Colonic mucosa (tissue), 4 donors: Measurements from ENCODE around the gene SLC5A11. TPM values are rescaled to one million over a fixed set of nuclear protein-coding genes. Genes with fewer than 3 reads are reported as not detected.
A peak's percentile ranks its signal among the peaks of the same experiment; 100 is the strongest.

Experiments used
- DNase-seq: peaks from one replicate; pipeline ENCODE4 v3.0.0-alpha.2; 2020
- H3K27ac ChIP-seq: fragments of 200-600 bp; one replicate; pipeline ENCODE4 v1.8.0; 2021
- H3K27me3 ChIP-seq: fragments of 200-600 bp; one replicate; pipeline ENCODE4 v1.8.0; 2021
- H3K36me3 ChIP-seq: fragments of 200-600 bp; one replicate; pipeline ENCODE4 v1.8.0; 2021
- H3K4me1 ChIP-seq: fragments of 200-600 bp; one replicate; pipeline ENCODE4 v1.8.0; 2021; ENCODE audit warnings: mild to moderate bottlenecking
- H3K4me3 ChIP-seq: fragments of 200-600 bp; one replicate; pipeline ENCODE4 v1.8.0; 2021
- H3K9ac ChIP-seq, 2 donors: one replicate each; pipeline ENCODE4 v1.7.0; 2013; ENCODE audit warnings: control low read depth in 2 of 2, low read depth in 2 of 2, low read length in 2 of 2
- H3K9me3 ChIP-seq: fragments of 200-600 bp; one replicate; pipeline ENCODE4 v1.8.0; 2021
- intact Hi-C: fragments of 100-400 bp; cut with DNase I; formaldehyde crosslinking; loops from one replicate; pipeline ENCODE4 v1.14.1; 2022
- total RNA-seq, 2 donors: library from RNA; stranded (reverse); fragmentation: NEBNext Ultra II Directional in 1 of 2; extraction: Animal tissue kit (Norgen Biotek cat#: 25700) in 1 of 2; gene quantifications; one replicate each; pipeline ENCODE4 v1.2.1, GENCODE V29; 2021
- TF ChIP-seq, protein P1 (sequence below): fragments of 200-600 bp; IDR thresholded peaks from one replicate; pipeline ENCODE4 v1.8.0; 2022; ENCODE audit warnings: antibody characterized with exemption, mild to moderate bottlenecking
- donor health status: healthy.
- donor health status: DM: no; HTN: no; CAD: no.
- donor health status: DM: no; HTN: no; CAD: no.

Gene SLC5A11
- total RNA-seq, 2 donors from 2014 or later: 0.79 to 2.6 TPM

DNA sequence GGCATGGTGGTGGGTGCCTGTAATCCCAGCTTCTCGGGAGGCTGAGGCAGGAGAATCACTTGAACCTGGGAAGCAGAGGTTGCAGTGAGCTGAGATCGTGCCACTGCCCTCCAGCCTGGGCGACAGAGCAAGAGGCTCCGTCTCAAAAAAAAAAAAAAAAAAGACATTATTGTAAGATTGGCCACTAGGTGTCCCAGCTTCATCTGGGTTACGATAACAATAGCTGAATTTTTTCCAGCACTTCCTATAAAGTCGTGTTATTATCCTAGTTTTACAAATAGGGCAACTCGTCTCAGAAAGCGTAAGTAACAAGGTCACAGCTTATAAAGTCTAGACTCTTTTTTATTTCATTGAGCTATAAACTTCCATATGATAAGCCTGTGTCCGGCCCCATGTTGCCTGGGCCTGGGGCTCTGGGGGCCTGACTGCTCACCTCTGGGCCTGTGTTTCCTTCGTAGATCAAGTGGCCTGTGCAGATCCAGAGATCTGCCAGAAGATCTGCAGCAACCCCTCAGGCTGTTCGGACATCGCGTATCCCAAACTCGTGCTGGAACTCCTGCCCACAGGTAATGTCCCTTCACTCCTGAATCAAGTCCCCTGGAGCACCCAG lies 60.5 kb downstream of the SLC5A11 start:
- DNase-seq: no peak
- no peaks in the 10 kb centered on the region for H3K36me3 ChIP-seq
- no peaks in the 10 kb centered on the region for H3K9me3 ChIP-seq
- H3K27me3 ChIP-seq: no peaks in the 10 kb centered on the region
- H3K9ac ChIP-seq: no peak overlapping the region
- intact Hi-C loops: no loop called here
- no peak overlapping the region for H3K4me3 ChIP-seq
- no peaks in the 10 kb centered on the region for H3K4me1 ChIP-seq
- H3K27ac ChIP-seq: no peak overlapping the region
- TF ChIP-seq, protein P1, sequence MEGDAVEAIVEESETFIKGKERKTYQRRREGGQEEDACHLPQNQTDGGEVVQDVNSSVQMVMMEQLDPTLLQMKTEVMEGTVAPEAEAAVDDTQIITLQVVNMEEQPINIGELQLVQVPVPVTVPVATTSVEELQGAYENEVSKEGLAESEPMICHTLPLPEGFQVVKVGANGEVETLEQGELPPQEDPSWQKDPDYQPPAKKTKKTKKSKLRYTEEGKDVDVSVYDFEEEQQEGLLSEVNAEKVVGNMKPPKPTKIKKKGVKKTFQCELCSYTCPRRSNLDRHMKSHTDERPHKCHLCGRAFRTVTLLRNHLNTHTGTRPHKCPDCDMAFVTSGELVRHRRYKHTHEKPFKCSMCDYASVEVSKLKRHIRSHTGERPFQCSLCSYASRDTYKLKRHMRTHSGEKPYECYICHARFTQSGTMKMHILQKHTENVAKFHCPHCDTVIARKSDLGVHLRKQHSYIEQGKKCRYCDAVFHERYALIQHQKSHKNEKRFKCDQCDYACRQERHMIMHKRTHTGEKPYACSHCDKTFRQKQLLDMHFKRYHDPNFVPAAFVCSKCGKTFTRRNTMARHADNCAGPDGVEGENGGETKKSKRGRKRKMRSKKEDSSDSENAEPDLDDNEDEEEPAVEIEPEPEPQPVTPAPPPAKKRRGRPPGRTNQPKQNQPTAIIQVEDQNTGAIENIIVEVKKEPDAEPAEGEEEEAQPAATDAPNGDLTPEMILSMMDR: peak; percentile 37

DNA sequence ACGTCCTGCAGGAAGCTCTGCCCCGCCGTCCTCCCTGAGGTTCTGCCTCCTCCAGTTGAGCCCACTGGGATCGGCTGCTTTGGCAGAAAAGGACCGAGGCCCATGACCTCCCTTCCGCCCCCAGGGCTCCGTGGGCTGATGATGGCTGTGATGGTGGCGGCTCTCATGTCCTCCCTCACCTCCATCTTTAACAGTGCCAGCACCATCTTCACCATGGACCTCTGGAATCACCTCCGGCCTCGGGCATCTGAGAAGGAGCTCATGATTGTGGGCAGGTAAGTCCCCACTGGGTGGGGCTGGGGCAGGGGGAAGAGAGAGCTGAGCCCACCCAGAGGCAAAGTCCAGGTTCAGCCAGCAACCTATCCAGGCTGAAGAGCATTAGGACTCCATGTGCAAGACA lies 61.1 kb downstream of the SLC5A11 start:
- H3K36me3 ChIP-seq: no peaks in the 10 kb centered on the region
- no peaks in the 10 kb centered on the region for H3K9me3 ChIP-seq
- no peak overlapping the region for H3K9ac ChIP-seq
- DNase-seq: no peak
- H3K4me1 ChIP-seq: no peaks in the 10 kb centered on the region
- no peak overlapping the region for H3K4me3 ChIP-seq
- H3K27ac ChIP-seq: no peak overlapping the region
- intact Hi-C loops: no loop called here
- TF ChIP-seq, protein P1: no peak
- no peaks in the 10 kb centered on the region for H3K27me3 ChIP-seq

DNA sequence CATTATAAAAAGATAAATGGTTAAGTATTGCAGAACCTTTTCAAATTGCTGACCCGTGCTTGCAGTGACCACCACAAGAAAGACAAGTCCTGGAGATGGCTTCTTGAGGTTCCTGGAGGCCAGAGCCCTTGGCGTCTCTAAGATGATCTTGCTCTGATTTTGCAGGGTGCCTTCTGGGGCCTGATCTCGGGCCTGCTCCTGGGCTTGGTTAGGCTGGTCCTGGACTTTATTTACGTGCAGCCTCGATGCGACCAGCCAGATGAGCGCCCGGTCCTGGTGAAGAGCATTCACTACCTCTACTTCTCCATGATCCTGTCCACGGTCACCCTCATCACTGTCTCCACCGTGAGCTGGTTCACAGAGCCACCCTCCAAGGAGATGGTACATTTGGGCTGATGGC lies 63.0 kb downstream of the SLC5A11 start:
- H3K27ac ChIP-seq: no peak overlapping the region
- intact Hi-C loops: no loop called here
- no peaks in the 10 kb centered on the region for H3K9me3 ChIP-seq
- H3K27me3 ChIP-seq: no peaks in the 10 kb centered on the region
- H3K36me3 ChIP-seq: no peaks in the 10 kb centered on the region
- no peak for DNase-seq
- no peaks in the 10 kb centered on the region for H3K4me1 ChIP-seq
- no peak overlapping the region for H3K4me3 ChIP-seq
- TF ChIP-seq, protein P1: no peak
- H3K9ac ChIP-seq: no peak overlapping the region

DNA sequence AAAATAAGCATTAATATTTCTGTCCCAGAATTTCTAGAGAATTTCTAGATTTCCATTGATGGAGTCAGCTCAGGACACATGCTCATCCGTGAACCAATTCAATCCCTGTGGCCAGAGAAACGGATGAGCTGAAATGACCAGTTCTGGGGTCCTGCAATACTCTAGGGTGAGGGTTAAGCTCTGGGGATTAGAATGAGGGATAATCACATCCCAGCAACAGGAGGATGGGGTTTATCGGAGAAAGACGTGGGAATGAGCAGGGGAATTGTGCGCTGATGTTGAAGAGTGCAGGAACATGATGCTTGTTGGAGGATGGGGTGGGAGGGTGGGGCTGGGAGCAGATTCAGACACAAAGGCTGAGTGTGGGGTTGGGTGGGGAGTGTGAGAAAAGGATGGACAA lies 64.1 kb downstream of the SLC5A11 start:
- no peak overlapping the region for H3K9ac ChIP-seq
- no peaks in the 10 kb centered on the region for H3K36me3 ChIP-seq
- no peak overlapping the region for H3K27ac ChIP-seq
- H3K27me3 ChIP-seq: no peaks in the 10 kb centered on the region
- H3K9me3 ChIP-seq: no peaks in the 10 kb centered on the region
- intact Hi-C loops: no loop called here
- no peak for DNase-seq
- no peaks in the 10 kb centered on the region for H3K4me1 ChIP-seq
- TF ChIP-seq, protein P1: no peak
- no peak overlapping the region for H3K4me3 ChIP-seq

DNA sequence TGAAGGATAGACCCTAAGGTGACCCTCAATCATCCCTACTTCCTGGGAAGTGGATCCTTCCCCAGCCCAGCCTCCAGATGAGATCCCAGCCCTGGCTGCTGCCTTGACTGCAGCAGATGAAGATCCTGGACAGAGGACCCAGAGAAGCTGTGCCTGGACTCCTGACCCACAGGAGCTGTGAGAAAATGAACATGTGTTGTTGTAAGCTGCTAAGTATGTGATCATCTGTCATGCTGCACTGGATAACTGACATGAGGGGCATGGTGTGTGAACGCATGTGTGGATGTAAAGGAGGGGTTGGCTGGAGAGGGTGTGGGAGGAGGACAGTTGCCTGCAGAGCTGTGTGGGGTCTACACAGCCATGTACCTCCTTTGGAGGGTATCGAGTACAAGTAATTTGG lies 69.3 kb downstream of the SLC5A11 start:
- Histone ChIP-seq H3K9ac (no peak overlapping the region), H3K4me1 (no peaks in the 10 kb centered on the region), H3K27me3 (no peaks in the 10 kb centered on the region), H3K27ac (no peak overlapping the region), H3K36me3 (no peaks in the 10 kb centered on the region), H3K9me3 (no peaks in the 10 kb centered on the region), H3K4me3 (no peak overlapping the region)
- intact Hi-C loops: no loop called here
- TF ChIP-seq, protein P1: no peak
- no peak for DNase-seq
